Endothelial cell (in vitro differentiated cells): ENCODE measurements around the gene DICER1. TPM values are rescaled to one million over a fixed set of nuclear protein-coding genes. Genes with fewer than 3 reads are reported as not detected.
A peak's percentile ranks its signal among the peaks of the same experiment; 100 is the strongest.

Experiments used
- DNase-seq: peaks from one replicate; pipeline ENCODE4 v3.0.0; 2021; ENCODE audit warnings: low spot score
- H3K27ac Mint-ChIP-seq: one replicate; pipeline ENCODE4 v1.8.0; 2021; ENCODE audit warnings: mixed read lengths, inconsistent platforms; ENCODE audit not compliant: unreplicated experiment
- H3K27me3 Mint-ChIP-seq: one replicate; pipeline ENCODE4 v1.8.0; 2021; ENCODE audit warnings: mild to moderate bottlenecking, moderate library complexity, mixed read lengths, inconsistent platforms; ENCODE audit not compliant: unreplicated experiment
- H3K36me3 Mint-ChIP-seq: one replicate; pipeline ENCODE4 v1.8.0; 2021; ENCODE audit warnings: mild to moderate bottlenecking, low read depth, mixed read lengths, inconsistent platforms; ENCODE audit not compliant: unreplicated experiment
- H3K4me1 Mint-ChIP-seq: one replicate; pipeline ENCODE4 v1.8.0; 2021; ENCODE audit warnings: mild to moderate bottlenecking, mixed read lengths, inconsistent platforms; ENCODE audit not compliant: unreplicated experiment
- H3K4me3 Mint-ChIP-seq: one replicate; pipeline ENCODE4 v1.8.0; 2021; ENCODE audit warnings: mild to moderate bottlenecking, mixed read lengths, inconsistent platforms; ENCODE audit not compliant: unreplicated experiment
- H3K9me3 Mint-ChIP-seq: one replicate; pipeline ENCODE4 v1.8.0; 2021; ENCODE audit warnings: mixed read lengths, inconsistent platforms; ENCODE audit not compliant: unreplicated experiment
- total RNA-seq: library from RNA; stranded (reverse); fragmentation: NEBNext Ultra II Directional; extraction: Animal tissue kit (Norgen Biotek cat#: 25700); gene quantifications from one replicate; pipeline ENCODE4 v1.2.1, GENCODE V29; 2021; ENCODE audit not compliant: unreplicated experiment
- TF ChIP-seq, protein P1 (sequence below): fragments of 200-600 bp; sonication (generic); IDR thresholded peaks from one replicate; pipeline ENCODE4 v1.5.0; 2021; ENCODE audit warnings: antibody characterized with exemption; ENCODE audit not compliant: unreplicated experiment

Gene DICER1
- total RNA-seq, 1 donor from 2014 or later = 69.2 TPM

DNA sequence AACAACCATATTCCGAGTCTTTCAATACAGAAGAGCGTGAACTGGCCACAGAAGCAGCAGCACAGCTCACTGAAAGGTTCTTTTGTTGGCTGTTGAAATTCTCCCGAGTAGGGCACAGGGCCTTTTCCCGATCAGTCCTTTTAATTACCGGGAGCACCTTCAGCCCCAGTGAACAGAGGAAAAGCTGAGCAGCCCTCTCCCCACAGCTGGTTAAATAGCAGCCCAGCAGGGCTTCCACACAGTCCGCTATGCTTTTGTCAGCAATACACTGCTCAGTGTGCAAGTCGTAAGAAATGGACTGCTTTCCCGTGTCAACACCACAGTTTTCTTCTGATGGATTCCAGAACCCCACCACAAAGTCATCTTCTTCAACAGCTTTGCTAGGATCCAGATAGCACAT lies 61.3 kb downstream of the DICER1 start:
- H3K36me3 Mint-ChIP-seq = peaks cover 5% of the 10 kb centered on the region
- H3K4me3 Mint-ChIP-seq = no peak overlapping the region
- DNase-seq = no peak
- TF ChIP-seq, protein P1, sequence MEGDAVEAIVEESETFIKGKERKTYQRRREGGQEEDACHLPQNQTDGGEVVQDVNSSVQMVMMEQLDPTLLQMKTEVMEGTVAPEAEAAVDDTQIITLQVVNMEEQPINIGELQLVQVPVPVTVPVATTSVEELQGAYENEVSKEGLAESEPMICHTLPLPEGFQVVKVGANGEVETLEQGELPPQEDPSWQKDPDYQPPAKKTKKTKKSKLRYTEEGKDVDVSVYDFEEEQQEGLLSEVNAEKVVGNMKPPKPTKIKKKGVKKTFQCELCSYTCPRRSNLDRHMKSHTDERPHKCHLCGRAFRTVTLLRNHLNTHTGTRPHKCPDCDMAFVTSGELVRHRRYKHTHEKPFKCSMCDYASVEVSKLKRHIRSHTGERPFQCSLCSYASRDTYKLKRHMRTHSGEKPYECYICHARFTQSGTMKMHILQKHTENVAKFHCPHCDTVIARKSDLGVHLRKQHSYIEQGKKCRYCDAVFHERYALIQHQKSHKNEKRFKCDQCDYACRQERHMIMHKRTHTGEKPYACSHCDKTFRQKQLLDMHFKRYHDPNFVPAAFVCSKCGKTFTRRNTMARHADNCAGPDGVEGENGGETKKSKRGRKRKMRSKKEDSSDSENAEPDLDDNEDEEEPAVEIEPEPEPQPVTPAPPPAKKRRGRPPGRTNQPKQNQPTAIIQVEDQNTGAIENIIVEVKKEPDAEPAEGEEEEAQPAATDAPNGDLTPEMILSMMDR = no peak
- no peaks in the 10 kb centered on the region for H3K9me3 Mint-ChIP-seq
- no peaks in the 10 kb centered on the region for H3K27me3 Mint-ChIP-seq
- H3K27ac Mint-ChIP-seq = no peak overlapping the region
- H3K4me1 Mint-ChIP-seq = peaks cover 5% of the 10 kb centered on the region

DNA sequence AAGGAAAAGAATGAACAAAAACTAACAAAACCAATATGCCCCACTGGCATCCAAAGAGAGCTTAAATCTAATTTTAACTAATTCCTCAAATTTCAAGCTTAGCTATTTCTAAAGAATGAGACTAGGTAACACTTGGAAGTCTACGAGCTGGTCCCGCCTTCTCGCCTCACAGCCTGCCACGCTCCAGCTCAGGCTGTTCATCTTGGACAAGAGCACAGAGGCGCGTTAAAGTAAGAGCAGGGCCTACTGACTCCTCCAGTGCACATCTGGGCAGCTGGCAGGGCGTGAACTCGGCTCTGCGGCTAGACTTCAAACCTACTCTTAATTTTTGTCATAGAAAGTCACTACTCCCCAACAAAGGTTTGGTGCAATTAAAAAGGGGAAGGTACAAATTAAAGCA lies 64.6 kb downstream of the DICER1 start:
- DNase-seq = no peak
- Mint-ChIP-seq H3K4me3 (no peak overlapping the region), H3K27ac (peak overlapping the region; percentile 72), H3K4me1 (peaks cover 5% of the 10 kb centered on the region), H3K9me3 (no peaks in the 10 kb centered on the region), H3K27me3 (no peaks in the 10 kb centered on the region), H3K36me3 (peaks cover 17% of the 10 kb centered on the region)
- TF ChIP-seq, protein P1 = no peak

DNA sequence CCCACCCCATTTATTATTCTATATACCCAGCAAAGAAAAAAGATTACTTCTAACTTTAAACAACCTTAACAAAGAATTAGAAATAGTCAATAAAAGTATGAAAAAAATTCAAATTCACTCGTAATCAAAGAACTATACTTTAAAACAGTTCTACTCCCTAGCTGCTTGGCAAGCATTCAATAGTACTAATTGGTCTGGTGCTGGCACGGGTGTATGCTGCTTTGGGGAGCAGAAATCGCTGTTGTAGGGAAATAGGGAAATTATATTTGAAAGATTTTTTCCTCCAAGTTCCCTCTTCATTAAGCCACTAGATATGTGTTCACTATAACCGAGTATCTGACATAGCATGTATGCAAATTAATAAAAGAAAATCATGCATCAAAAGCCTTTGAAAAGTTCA lies 65.7 kb downstream of the DICER1 start:
- H3K36me3 Mint-ChIP-seq = peaks cover 17% of the 10 kb centered on the region
- peaks cover 5% of the 10 kb centered on the region for H3K4me1 Mint-ChIP-seq
- no peaks in the 10 kb centered on the region for H3K9me3 Mint-ChIP-seq
- no peak for DNase-seq
- H3K27ac Mint-ChIP-seq = no peak overlapping the region
- no peaks in the 10 kb centered on the region for H3K27me3 Mint-ChIP-seq
- H3K4me3 Mint-ChIP-seq = no peak overlapping the region
- TF ChIP-seq, protein P1 = no peak

DNA sequence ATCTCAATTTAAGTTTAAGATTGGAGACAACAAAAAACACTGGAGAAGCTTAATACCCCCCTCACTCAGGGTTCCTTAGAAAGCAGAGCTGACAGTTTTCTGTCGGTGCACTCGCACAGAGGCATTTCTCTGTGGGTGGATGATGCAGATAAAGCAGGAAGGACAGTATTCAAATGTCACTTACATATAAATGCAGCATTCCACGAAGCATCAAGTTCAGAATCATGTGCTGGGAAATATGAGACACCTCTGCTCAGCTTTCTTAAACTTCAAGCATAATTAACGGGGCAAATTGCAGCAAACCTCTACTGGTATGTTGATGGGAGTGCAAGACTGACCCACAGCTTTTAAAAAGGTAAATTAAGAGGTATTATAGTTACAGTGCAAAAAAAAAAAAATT lies 68.7 kb downstream of the DICER1 start:
- Mint-ChIP-seq H3K4me1 (peaks cover 4% of the 10 kb centered on the region), H3K4me3 (no peak overlapping the region), H3K9me3 (no peaks in the 10 kb centered on the region), H3K36me3 (peaks cover 16% of the 10 kb centered on the region), H3K27ac (no peak overlapping the region), H3K27me3 (no peaks in the 10 kb centered on the region)
- no peak for DNase-seq
- TF ChIP-seq, protein P1 = no peak

DNA sequence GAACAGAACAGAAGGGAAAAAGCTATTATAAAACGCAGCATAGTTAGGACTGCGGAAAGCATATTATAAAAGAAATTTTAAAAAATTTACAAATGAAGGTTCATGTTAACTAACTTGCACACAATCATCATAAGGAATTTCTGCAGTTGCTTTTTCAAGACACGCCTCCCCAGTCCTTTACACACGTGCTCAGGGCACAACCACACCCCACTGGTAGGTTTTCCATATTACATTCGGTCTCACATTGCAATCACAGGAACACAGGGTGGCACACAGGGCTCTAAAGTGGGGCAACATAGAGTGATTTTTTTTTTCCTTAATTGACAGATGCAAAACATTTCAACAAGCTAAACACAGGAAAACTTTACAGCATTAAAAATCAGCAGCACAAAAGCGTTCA lies 69.7 kb downstream of the DICER1 start:
- Mint-ChIP-seq H3K27ac (no peak overlapping the region), H3K4me1 (no peaks in the 10 kb centered on the region), H3K9me3 (no peaks in the 10 kb centered on the region), H3K36me3 (peaks cover 12% of the 10 kb centered on the region), H3K4me3 (no peak overlapping the region), H3K27me3 (no peaks in the 10 kb centered on the region)
- TF ChIP-seq, protein P1 = no peak
- DNase-seq = no peak
